Measurements from ENCODE around the gene U2AF1L4. TPM values are rescaled to one million over a fixed set of nuclear protein-coding genes. Genes with fewer than 3 reads are reported as not detected.

The U2AF1L4 gene
- total RNA-seq, 2 donors from 2014 or later = 14.9 to 18.7 TPM

DNA sequence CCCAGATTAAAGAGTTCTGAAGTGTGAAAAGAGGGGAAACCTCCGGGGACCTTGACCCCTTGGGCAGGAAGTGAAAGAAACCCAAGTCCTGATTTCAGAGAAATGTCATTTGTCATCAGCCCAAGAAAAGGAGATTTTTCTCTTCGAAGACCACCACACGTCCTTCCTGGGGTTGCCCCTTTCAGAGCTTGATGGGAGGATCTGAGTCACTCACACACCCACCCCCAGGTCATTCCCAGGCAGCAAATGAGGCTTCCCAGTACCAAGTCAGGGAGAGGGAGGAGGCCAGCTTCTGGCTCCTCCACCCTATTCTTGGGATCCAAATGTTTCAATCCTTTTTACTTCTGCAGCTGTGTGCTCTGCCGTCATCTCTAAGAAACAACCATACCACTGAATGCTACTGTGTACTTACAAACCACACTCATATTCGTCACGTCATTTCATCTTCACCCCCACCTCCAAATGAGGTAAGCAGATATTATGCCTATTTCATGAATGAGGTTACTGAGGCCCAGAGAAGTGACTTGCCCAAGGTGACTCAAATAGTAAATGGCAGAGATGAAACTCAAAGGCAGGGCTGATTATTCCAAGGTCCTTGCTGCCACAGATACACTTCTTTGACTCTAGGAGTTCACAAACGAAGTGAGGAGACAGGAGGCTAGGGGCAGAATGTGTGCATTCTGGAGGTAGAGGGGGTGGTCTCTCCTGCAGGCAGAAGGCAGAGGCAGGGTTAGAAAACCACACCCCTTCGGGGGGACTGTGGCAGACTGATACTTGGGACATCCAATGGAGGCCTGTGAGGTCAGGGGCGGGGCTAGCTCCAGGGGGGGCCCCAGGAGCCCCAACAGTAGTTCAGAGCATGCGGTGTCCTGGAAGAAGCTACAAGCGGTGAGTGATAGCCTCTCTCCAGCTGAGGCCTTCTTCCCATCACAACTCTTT, 32.4 kb downstream of the U2AF1L4 start:
- Histone ChIP-seq H3K4me3 (no peak overlapping the region), H3K27ac (no peak overlapping the region), H3K4me1 (peaks cover 9% of the 10 kb centered on the region), H3K27me3 (no peaks in the 10 kb centered on the region), H3K9me3 (no peaks in the 10 kb centered on the region), H3K9ac (ENCODE audit: low read depth in 2 of 2, low read length in 2 of 2) (no peak overlapping the region), H3K36me3 (no peaks in the 10 kb centered on the region)
- DNase-seq = no peak
- TF ChIP-seq, protein P1, sequence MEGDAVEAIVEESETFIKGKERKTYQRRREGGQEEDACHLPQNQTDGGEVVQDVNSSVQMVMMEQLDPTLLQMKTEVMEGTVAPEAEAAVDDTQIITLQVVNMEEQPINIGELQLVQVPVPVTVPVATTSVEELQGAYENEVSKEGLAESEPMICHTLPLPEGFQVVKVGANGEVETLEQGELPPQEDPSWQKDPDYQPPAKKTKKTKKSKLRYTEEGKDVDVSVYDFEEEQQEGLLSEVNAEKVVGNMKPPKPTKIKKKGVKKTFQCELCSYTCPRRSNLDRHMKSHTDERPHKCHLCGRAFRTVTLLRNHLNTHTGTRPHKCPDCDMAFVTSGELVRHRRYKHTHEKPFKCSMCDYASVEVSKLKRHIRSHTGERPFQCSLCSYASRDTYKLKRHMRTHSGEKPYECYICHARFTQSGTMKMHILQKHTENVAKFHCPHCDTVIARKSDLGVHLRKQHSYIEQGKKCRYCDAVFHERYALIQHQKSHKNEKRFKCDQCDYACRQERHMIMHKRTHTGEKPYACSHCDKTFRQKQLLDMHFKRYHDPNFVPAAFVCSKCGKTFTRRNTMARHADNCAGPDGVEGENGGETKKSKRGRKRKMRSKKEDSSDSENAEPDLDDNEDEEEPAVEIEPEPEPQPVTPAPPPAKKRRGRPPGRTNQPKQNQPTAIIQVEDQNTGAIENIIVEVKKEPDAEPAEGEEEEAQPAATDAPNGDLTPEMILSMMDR (IDR thresholded peaks at IDR 0.05) = no peak
- intact Hi-C loops (cut with DNase I) = loop anchor here (5.0 kb wide), 1 partner anchor 166 kb away; the partner anchor contains the start of gene TMEM147

DNA sequence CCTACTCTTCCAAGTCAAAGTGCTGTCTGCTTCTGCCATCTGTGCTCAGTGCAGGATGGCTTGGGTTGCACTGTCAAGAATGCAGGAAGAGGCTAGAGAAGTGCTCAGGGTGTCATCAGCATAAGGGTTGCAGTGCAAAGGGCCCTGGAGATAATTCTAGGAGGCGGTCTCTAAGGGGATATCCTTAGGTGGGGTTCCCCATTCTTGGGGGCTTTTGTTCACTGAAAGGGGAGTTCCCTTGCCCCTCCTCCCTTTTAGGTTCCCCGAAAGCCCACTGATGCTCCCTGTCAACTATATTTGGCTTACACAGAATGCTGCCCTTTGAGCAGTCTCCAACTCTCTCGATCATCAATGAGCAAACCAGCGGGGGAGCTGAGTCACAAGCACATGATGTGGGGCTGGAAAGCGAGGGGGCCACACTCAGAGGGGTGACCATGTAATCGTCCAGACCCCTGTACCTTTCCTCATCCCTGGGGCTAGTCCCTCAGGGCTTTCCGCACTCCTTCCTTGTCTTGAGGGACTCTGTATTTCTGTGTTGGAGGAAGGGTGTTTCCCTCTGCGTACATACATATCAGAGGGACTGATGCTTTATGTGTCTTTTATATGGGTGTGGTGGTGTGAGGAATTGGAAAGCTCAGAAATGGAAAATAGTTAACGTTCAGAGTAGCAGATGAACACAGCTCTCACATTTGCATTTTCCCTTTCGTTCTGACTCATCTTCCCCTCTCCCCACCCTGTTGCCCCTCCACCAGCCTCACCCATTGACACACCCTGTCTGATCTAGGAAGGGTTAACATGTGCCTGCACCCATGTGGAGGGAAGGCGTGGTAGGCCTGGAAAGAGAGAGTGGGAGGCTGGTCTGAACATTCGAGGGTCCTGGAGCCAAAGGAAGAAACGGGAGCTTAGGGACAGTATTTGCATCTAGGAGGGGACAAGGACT, 34.2 kb downstream of the U2AF1L4 start:
- DNase-seq = no peak
- Histone ChIP-seq H3K27ac (no peak overlapping the region), H3K36me3 (no peaks in the 10 kb centered on the region), H3K9ac (ENCODE audit: low read depth in 2 of 2, low read length in 2 of 2) (no peak overlapping the region), H3K4me1 (peaks cover 8% of the 10 kb centered on the region), H3K4me3 (no peak overlapping the region), H3K9me3 (no peaks in the 10 kb centered on the region), H3K27me3 (no peaks in the 10 kb centered on the region)
- intact Hi-C loops (cut with DNase I) = loop anchor here (5.0 kb wide), 1 partner anchor 164 kb away; the partner anchor contains the start of gene TMEM147
- TF ChIP-seq, protein P1 (IDR thresholded peaks at IDR 0.05) = no peak

DNA sequence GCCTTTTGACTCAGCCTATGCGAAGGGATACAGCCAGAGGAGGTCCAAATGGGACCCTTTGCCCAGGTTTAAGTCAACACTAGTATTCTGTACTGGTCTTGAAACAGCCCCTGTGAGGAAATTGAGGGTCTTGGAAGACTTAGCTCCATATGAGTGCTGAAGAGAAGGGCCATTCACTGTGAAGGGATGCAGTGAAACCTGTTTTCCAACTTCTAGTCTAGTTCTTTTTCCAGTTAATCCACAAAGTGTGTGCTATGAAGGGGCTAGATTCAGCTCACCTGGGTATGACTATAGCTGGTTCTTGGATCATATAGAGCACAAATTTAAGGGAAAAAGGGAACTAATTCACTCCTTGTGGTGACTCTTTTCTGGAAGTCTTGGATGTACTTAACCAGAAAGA, 36.8 kb downstream of the U2AF1L4 start:
- no peak overlapping the region for H3K4me3 ChIP-seq
- no peak for DNase-seq
- H3K27me3 ChIP-seq = no peaks in the 10 kb centered on the region
- intact Hi-C loops (cut with DNase I) = no loop called here
- no peak overlapping the region for H3K9ac ChIP-seq (ENCODE audit: low read depth in 2 of 2, low read length in 2 of 2)
- no peak overlapping the region for H3K27ac ChIP-seq
- no peaks in the 10 kb centered on the region for H3K9me3 ChIP-seq
- H3K4me1 ChIP-seq = no peaks in the 10 kb centered on the region
- TF ChIP-seq, protein P1 (IDR thresholded peaks at IDR 0.05) = no peak
- H3K36me3 ChIP-seq = no peaks in the 10 kb centered on the region

DNA sequence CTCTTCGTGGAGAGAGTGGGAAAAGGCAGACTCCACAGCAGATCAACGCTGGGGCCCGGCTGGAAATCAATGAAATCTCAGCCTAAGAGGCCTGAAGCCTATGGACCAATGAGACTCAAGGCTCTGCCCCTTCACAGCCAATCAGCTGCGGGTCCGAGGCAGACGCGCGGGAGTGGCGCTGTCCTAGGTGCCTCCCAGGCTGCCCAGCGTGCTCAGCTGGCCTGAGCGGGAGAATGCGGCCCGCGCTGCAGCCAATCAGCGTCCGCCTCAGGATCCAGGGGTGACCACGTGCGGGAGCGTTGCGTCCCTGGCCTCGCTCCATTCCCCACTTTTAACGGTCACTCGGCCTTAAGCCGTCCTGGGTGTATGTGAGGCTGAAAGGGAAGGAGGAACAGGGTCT, 41.0 kb downstream of the U2AF1L4 start, which contains the start of gene ZBTB32:
ZBTB32 (plus strand) TSS at position 341 of the 400 bp plus-strand sequence. CDS start 10,069 bp downstream, outside the sequence.
- intact Hi-C loops (cut with DNase I) = no loop called here
- TF ChIP-seq, protein P1 (IDR thresholded peaks at IDR 0.05) = no peak
- peak; percentile 42 for DNase-seq
- Histone ChIP-seq H3K9ac (ENCODE audit: low read depth in 2 of 2, low read length in 2 of 2) (no peak within 1 kb of the TSS), H3K27ac (no peak within 1 kb of the TSS), H3K9me3 (no peaks in the 10 kb centered on the region), H3K36me3 (no peaks in the 10 kb centered on the region), H3K27me3 (no peaks in the 10 kb centered on the region), H3K4me1 (no peaks in the 10 kb centered on the region), H3K4me3 (no peak within 1 kb of the TSS)

DNA sequence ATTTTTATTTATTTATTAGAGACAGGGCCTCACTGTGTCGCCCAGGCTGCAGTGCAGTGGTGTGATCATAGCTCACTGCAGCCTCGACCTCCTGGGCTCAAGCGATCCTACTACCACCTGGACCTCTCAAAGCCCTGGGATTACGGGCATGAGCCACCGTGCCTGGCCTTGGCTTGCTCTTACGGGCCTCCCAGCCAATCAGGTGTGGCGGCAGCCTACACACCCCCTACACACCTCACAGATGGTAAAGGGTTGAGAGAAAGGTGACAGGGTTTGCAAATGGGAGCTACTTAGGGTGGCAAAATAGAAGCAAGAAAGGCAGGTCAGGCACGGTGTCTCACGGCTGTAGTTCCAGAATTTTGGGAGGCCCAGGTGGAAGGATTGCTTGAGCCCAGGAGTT, 41.9 kb downstream of the U2AF1L4 start:
- Histone ChIP-seq H3K9me3 (no peaks in the 10 kb centered on the region), H3K36me3 (no peaks in the 10 kb centered on the region), H3K9ac (ENCODE audit: low read depth in 2 of 2, low read length in 2 of 2) (no peak overlapping the region), H3K27ac (no peak overlapping the region), H3K27me3 (no peaks in the 10 kb centered on the region), H3K4me1 (no peaks in the 10 kb centered on the region), H3K4me3 (peak overlapping the region; percentile 68)
- intact Hi-C loops (cut with DNase I) = no loop called here
- DNase-seq = no peak
- TF ChIP-seq, protein P1 (IDR thresholded peaks at IDR 0.05) = no peak
